T-helper 1 cell treated with Interleukin-12 subunit alpha and Interleukin-12 subunit beta and Interleukin-4 antibody, amounts not matched to agents 30 ng/mL and 1 ng/mL, for 36 hours (primary cell): ENCODE results near the gene CABLES1. TPM values are rescaled to one million over a fixed set of nuclear protein-coding genes. Genes with fewer than 3 reads are reported as not detected.

ENCODE experiments used
- intact Hi-C: fragments of 100-400 bp; cut with micrococcal nuclease; formaldehyde crosslinking; loops from one replicate; pipeline ENCODE4 v1.15.1; 2024
- total RNA-seq: library from RNA; stranded (reverse); gene quantifications from 2 replicates; pipeline ENCODE4 v1.2.3, GENCODE V29; 2022

The CABLES1 gene
- total RNA-seq, 1 donor from 2014 or later: 0.71 TPM

- intact Hi-C loops: no loop called here
These were observed 75.9 kb downstream of the CABLES1 start for GRCh38 chr18:23211146-23211545.

- intact Hi-C loops: no loop called here
These were observed 76.9 kb downstream of the CABLES1 start for GRCh38 chr18:23212161-23212560.

- intact Hi-C loops: no loop called here
These were observed 77.9 kb downstream of the CABLES1 start for GRCh38 chr18:23213200-23213599.

- intact Hi-C loops: no loop called here
These were observed 82.5 kb downstream of the CABLES1 start for GRCh38 chr18:23217781-23218180.

GRCh38 chr18:23220355-23220754, 85.1 kb downstream of the CABLES1 start:
- intact Hi-C loops: no loop called here

- intact Hi-C loops: no loop called here
These were observed 88.4 kb downstream of the CABLES1 start for GRCh38 chr18:23223641-23224040.

- intact Hi-C loops: no loop called here
These were observed 90.2 kb downstream of the CABLES1 start for GRCh38 chr18:23225503-23225902.

- intact Hi-C loops: no loop called here
These were observed 91.1 kb downstream of the CABLES1 start for GRCh38 chr18:23226391-23226790.

- intact Hi-C loops: no loop called here
These were observed 91.8 kb downstream of the CABLES1 start for GRCh38 chr18:23226930-23227725.

GRCh38 chr18:23227726-23228070, 92.4 kb downstream of the CABLES1 start:
- intact Hi-C loops: no loop called here

- intact Hi-C loops: no loop called here
These were observed 93.1 kb downstream of the CABLES1 start for GRCh38 chr18:23228102-23229061.

- intact Hi-C loops: no loop called here
These were observed 94.2 kb downstream of the CABLES1 start for GRCh38 chr18:23229472-23229871.

GRCh38 chr18:23230686-23231085, 95.4 kb downstream of the CABLES1 start:
- intact Hi-C loops: loop anchor here (1.0 to 10.0 kb wide), 14 partner anchors 28 to 784 kb away; partner anchors contain the start of genes CABLES1, NPC1, RBBP8 and RIOK3

- intact Hi-C loops: loop anchor here (1.0 to 10.0 kb wide), 14 partner anchors 27 to 783 kb away; partner anchors contain the start of genes CABLES1, NPC1, RBBP8 and RIOK3
These were observed 96.2 kb downstream of the CABLES1 start for GRCh38 chr18:23231340-23232021.

- intact Hi-C loops: loop anchor here (5.0 to 10.0 kb wide), 2 partner anchors 205 to 782 kb away; partner anchors contain the start of gene TTC39C
These were observed 97.0 kb downstream of the CABLES1 start for GRCh38 chr18:23232331-23232730.

GRCh38 chr18:23234619-23235018, 99.3 kb downstream of the CABLES1 start:
- intact Hi-C loops: loop anchor here (5.0 to 10.0 kb wide), 2 partner anchors 203 to 780 kb away; partner anchors contain the start of gene TTC39C

- intact Hi-C loops: loop anchor here (10.0 kb wide), 1 partner anchor 779 kb away; the partner anchor contains the start of gene TTC39C
These were observed 100.1 kb downstream of the CABLES1 start for GRCh38 chr18:23235336-23235735.

- intact Hi-C loops: loop anchor here (10.0 kb wide), 1 partner anchor 779 kb away; the partner anchor contains the start of gene TTC39C
These were observed 100.6 kb downstream of the CABLES1 start for GRCh38 chr18:23235860-23236259.

GRCh38 chr18:23236876-23237468, 101.7 kb downstream of the CABLES1 start:
- intact Hi-C loops: loop anchor here (10.0 kb wide), 1 partner anchor 778 kb away; the partner anchor contains the start of gene TTC39C

- intact Hi-C loops: loop anchor here (10.0 kb wide), 1 partner anchor 777 kb away; the partner anchor contains the start of gene TTC39C
These were observed 102.4 kb downstream of the CABLES1 start for GRCh38 chr18:23237524-23238151.
